ENCODE results near the gene GALP.

- TF ChIP-seq MYC (IDR thresholded peaks at IDR 0.05; ENCODE audit: low read depth, low read length) (no peak), CTCF (IDR thresholded peaks at IDR 0.05; ENCODE audit: extremely low read depth in 1 of 2, insufficient read depth in 1 of 2, low read depth in 1 of 2, low read length in 2 of 2) (no peak), POLR2A (IDR thresholded peaks at IDR 0.05; ENCODE audit: low read depth, low read length) (no peak), EZH2 (IDR thresholded peaks at IDR 0.05; ENCODE audit: borderline replicate concordance, low read depth, low read length, severe bottlenecking) (no peak), POLR2AphosphoS5 (IDR thresholded peaks at IDR 0.05; ENCODE audit: insufficient read depth, low read depth, low read length) (no peak), MAX (IDR thresholded peaks at IDR 0.05; ENCODE audit: insufficient read depth, insufficient read length) (no peak), GATA2 (IDR thresholded peaks at IDR 0.05; ENCODE audit: insufficient read depth, insufficient read length, low read depth, low read length) (no peak), JUN (IDR thresholded peaks at IDR 0.05; ENCODE audit: borderline replicate concordance, insufficient read depth, insufficient read length, low read depth) (no peak), FOS (IDR thresholded peaks at IDR 0.05; ENCODE audit: borderline replicate concordance, insufficient read depth, low read length) (no peak)
These were observed 44.2 kb upstream of the GALP start for GRCh38 chr19:56131651-56132050.
